Astrocyte of the cerebellum (primary cell): ENCODE results near the gene CNBP.
"Not testable (repeated sequence)": the region's sequence is repeated elsewhere in the genome, so short reads cannot be mapped to it uniquely, and the experiment has no call there.

ENCODE experiments used
- DNase-seq: peaks from one replicate; pipeline ENCODE4 v3.0.0-alpha.2; 2011; ENCODE audit warnings: low read depth
- H3K4me3 ChIP-seq: 2 replicates; pipeline ENCODE4 v1.5.1; 2011; ENCODE audit warnings: mild to moderate bottlenecking, low read depth, low read length, moderate library complexity
- CTCF ChIP-seq: IDR thresholded peaks from 2 replicates; pipeline ENCODE4 v1.5.1; 2012; ENCODE audit warnings: low read length, low read depth, moderate library complexity, mild to moderate bottlenecking; ENCODE audit errors: missing control alignments
- in situ Hi-C: cut with HindIII; loops from 2 replicates; pipeline ENCODE4 v1.10.0; 2017; ENCODE audit warnings: low sequenced_read_pairs

The CNBP gene

GRCh38 chr3:129185783-129186182 lies 2.1 kb upstream of the CNBP start:
- DNase-seq: no peak
- no peak for TF ChIP-seq CTCF
- in situ Hi-C loops: no loop called here
- H3K4me3 ChIP-seq: no peak overlapping the region

- H3K4me3 ChIP-seq: peak overlapping the region; percentile 98
- DNase-seq, in situ Hi-C loops: not testable (repeated sequence)
These were observed 1.3 kb upstream of the CNBP start for GRCh38 chr3:129184784-129185542.

GRCh38 chr3:129184396-129184657 lies 631 bp upstream of the CNBP start:
- peak overlapping the region; percentile 98 for H3K4me3 ChIP-seq
- TF ChIP-seq CTCF: no peak
- no peak for DNase-seq
- in situ Hi-C loops: no loop called here

- peak overlapping the region; percentile 98 for H3K4me3 ChIP-seq
- TF ChIP-seq CTCF: no peak
- in situ Hi-C loops: no loop called here
- DNase-seq: peak; percentile 65
These were observed 1.1 kb downstream of the CNBP start for GRCh38 chr3:129182390-129183185.

GRCh38 chr3:129181819-129182218 lies 1.9 kb downstream of the CNBP start:
- no peak for TF ChIP-seq CTCF
- in situ Hi-C loops: no loop called here
- DNase-seq: no peak
- H3K4me3 ChIP-seq: peak overlapping the region; percentile 98

GRCh38 chr3:129180461-129180860 lies 3.2 kb downstream of the CNBP start:
- TF ChIP-seq CTCF: no peak
- DNase-seq: no peak
- H3K4me3 ChIP-seq: no peak overlapping the region
- in situ Hi-C loops: no loop called here

GRCh38 chr3:129176051-129176450 lies 7.6 kb downstream of the CNBP start:
- TF ChIP-seq CTCF: no peak
- H3K4me3 ChIP-seq: no peak overlapping the region
- in situ Hi-C loops: no loop called here
- DNase-seq: no peak
